Stimulated activated CD4-positive, alpha-beta T cell treated with anti-CD3 and anti-CD28 coated beads, Interleukin-1b, Interleukin-23, amount 100 ng/mL, for 24 hours (primary cell): ENCODE measurements around the gene HIGD1A.

Experiments
- DNase-seq, 4 experiments: peaks; one replicate each; pipeline ENCODE4 v3.0.0-alpha.2; 2020; ENCODE audit warnings: low read depth in 4 of 4, low spot score in 1 of 4

HIGD1A gene

DNA sequence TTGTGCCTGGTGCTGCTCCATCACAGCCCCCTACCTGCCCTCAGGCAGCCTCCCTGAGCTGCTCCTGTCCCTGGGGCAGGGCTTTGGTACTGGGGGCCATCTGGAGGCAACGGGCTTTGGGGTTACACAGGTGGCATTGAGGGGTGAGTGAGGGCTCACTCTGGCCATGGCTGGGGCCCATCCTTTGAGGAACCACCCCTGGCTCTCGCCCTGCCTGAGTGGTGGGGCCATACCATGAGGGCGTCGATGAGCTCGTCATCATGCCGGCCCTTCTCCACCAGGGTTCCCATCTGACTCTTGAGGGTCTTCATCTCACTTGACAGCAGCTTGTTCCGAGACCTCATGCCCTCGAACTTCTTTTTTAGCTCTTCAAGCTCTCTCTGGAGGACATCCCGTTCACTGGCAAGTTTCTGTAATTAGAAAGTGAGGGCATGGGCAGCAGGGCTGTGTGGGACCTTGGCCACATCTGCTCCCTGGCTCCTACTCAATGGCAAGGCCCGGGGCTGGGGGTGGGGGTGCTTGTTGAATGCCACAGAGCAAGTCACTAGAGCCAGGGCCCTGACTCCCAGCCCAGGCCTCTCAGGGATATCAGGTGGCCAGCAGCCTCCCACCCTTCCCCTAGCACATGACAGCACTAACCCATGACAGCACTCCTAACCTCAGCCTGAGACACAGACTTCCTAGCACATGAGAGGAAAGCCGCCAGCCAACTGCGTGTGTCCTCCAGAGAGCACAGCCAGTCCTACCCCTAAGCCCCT is 64.7 kb downstream of the HIGD1A start:
- no peak for DNase-seq

DNA sequence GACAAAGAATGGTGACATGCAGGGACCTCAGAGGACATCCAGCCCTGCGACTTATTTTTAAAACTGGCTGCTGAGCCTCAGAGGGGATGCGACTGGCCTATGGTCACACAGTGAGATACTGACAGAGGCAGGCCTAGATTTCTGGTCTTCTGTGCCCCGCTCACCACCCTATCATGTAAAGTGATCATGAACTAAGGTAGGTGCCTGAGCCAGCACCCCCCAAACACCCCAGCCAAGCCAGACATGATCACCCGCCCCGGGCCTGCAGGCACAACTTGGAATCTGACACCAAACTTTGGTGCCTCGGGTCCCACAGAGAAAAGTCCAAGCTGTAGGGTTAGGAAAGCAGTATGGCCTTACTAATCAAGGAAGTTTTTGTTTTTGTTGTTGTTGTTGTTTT is 67.8 kb downstream of the HIGD1A start:
- DNase-seq, result no peak

DNA sequence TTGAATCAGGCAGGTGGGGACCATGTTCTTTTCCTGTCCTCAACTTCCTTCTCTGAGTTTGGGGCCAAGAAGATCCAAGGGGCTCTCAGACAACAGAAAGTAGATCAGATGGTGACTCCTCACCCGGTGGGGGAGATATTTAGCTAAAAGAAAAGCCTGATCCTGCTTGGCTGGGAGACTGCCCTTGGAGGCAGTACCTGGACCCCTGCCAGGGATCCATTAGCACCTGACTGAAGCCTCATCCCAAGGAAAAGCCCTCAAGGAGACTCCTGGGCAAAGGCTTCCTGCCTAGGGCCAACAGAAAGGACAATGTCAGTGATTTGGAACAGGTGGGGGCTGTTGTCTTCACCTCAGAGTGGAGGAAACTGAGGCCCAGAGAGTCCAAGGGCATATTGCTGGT is 68.2 kb downstream of the HIGD1A start:
- no peak for DNase-seq

DNA sequence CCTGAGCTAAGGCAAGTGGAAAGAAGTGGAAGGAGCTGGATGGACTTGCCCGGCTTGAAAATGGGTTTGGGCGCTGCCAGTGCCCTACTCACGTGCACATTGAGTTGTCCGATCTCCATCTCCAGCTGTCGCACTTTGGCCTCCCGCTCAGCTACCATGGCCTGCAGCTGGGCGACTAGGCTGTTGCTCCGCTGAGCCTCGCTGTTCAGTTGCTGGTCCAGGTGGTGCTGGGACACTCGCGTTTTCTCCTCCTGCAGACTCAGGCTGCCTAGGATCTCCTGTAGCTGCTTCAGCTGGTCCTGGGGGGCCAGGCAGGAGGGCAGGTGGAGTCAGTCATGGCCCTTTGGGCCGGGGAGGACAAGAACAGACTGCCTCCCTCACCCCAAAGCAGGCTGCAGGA is 68.7 kb downstream of the HIGD1A start:
- DNase-seq, result no peak

DNA sequence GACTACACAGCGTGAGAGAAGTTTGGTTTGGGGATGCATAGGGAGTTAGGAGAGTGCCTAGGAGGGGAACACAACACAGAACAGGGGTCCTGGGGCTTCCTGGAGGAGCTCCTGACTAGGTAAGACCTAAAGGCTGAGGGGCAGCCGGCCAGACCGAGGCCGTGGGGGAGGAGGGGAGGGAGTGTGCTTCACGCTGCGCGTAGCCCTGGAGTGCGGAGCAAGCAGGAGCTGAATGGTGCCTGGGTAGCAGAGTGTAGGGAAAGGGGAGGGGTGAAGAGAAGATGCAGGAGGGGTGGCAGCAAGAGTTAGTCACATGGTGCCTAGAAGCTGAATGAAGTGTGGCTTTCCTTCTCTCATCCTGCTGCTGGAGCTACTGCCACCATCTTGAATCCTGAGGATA is 69.3 kb downstream of the HIGD1A start:
- DNase-seq, result no peak

DNA sequence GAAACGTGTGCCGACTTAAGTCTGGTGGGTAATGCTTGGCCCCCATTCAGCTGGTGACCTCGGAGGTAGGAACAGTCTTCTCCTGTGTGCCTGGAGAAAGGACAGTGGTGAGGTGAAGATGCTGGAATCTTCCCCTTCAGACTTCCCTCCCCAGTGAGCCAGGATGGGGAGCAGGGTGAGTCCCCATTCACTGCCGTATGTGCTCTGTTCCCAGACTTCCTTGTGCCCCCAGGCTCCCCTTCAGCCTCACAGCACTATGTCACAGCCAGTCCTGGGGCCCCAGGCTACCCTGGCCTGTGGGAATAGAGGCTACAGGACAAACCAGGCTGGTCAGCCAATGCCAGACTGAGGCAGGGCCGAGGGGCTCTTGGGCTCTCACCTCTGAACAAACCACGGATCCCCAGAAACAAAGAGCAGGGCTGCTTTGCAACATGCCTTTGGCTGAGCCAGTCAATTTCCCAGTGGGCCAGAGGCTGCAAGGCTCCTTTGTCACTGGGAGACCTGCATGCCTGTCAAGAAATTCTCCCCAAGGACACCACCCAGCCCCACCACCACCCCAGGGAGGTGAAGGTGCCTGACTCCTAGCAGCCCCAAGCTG is 69.9 kb downstream of the HIGD1A start:
- DNase-seq, result no peak

DNA sequence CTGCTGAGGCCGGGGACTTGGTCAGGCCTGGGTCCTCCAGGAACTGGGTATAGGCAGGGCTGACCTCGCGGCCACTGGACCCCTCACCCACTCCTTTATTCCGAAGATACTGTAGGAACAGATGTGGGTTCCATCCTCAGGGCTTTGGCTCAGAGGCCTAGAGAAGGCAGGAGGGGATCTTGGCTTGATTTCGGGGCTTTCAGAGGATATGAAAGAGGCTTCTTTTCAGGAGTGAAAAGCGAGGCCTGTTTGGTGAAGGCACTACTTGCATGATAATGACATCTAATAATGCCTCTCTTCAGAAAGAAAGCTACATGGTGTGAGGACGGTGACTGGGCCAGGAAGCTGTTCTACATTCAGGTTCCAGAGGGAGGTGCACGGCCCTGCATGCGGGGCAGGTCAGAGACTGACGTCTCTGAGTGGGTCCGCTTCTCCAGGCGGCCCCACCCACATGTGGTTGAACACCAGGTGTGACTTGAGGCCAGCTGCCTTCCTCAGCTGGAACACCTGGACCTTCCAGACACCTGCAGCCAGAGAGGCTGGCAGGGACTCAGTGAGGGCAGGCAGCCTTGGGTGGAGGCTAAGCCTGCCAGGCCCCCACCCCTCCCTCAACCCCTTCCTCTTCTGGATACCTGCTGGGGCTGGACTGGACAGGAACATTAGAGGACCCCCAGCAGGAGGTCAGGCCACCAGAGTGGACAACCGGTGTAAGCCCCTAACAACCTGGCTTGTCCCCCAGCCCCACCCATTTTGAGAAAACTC is 70.6 kb downstream of the HIGD1A start:
- DNase-seq, result no peak
